GM12873 (cell line): ENCODE data around the gene TOP3B.

Source experiments
- CTCF ChIP-seq: IDR thresholded peaks from 2 replicates; pipeline ENCODE4 v1.5.1; 2012; ENCODE audit warnings: low read depth, mild to moderate bottlenecking, moderate library complexity, low read length, control low read depth; ENCODE audit not compliant: insufficient read depth; ENCODE audit errors: missing control alignments

Gene TOP3B

GRCh38 chr22:21938071-21938822, 44.3 kb downstream of the TOP3B start:
- TF ChIP-seq CTCF, result peak; percentile 98

GRCh38 chr22:21937821-21938070, 44.8 kb downstream of the TOP3B start:
- TF ChIP-seq CTCF, result no peak

GRCh38 chr22:21937041-21937820, 45.4 kb downstream of the TOP3B start:
- no peak for TF ChIP-seq CTCF

- no peak for TF ChIP-seq CTCF
Observed at GRCh38 chr22:21936151-21936775, 46.3 kb downstream of the TOP3B start.

GRCh38 chr22:21933910-21934309, 48.7 kb downstream of the TOP3B start:
- TF ChIP-seq CTCF, result no peak

GRCh38 chr22:21933413-21933812, 49.2 kb downstream of the TOP3B start:
- no peak for TF ChIP-seq CTCF

- TF ChIP-seq CTCF, result no peak
Observed at GRCh38 chr22:21932347-21932746, 50.2 kb downstream of the TOP3B start.
